Spleen (tissue), 11 donors: ENCODE data around the gene MXD1. TPM values are rescaled to one million over a fixed set of nuclear protein-coding genes. Genes with fewer than 3 reads are reported as not detected.

Experiments
- DNase-seq: peaks from one replicate; pipeline ENCODE4 v3.0.0-alpha.2; 2020
- H3K27ac ChIP-seq, 8 donors: fragments of 200-600 bp; sonication (generic) in 7 of 8; 1 replicate in 4 of 8; 2 replicates in 4 of 8; pipeline versions ENCODE4 v1.5.0 to v1.8.0; 2016 to 2021; ENCODE audit warnings: inconsistent platforms in 4 of 8, mild to moderate bottlenecking in 4 of 8, moderate library complexity in 1 of 8
- H3K27me3 ChIP-seq, 7 donors: fragments of 200-600 bp; sonication (generic) in 6 of 7; replicated peaks in 1 of 7; 1 replicate in 4 of 7; 2 replicates in 3 of 7; pipeline versions ENCODE4 v1.5.0 to v1.8.0; 2016 to 2021; ENCODE audit warnings: inconsistent platforms in 3 of 7, mild to moderate bottlenecking in 1 of 7
- H3K36me3 ChIP-seq, 6 donors: fragments of 200-600 bp; sonication (generic) in 5 of 6; 1 replicate in 4 of 6; 2 replicates in 2 of 6; pipeline versions ENCODE4 v1.5.0 to v1.8.0; 2016 to 2021; ENCODE audit warnings: inconsistent platforms in 2 of 6
- H3K4me1 ChIP-seq, 6 donors: fragments of 200-600 bp; sonication (generic) in 5 of 6; 1 replicate in 3 of 6; 2 replicates in 3 of 6; pipeline versions ENCODE4 v1.5.0 to v1.8.0; 2016 to 2021; ENCODE audit warnings: inconsistent platforms in 3 of 6
- H3K4me3 ChIP-seq, 8 donors: fragments of 200-600 bp; sonication (generic) in 7 of 8; 1 replicate in 4 of 8; 2 replicates in 4 of 8; pipeline versions ENCODE4 v1.5.0 to v1.8.0; 2016 to 2021; ENCODE audit warnings: inconsistent platforms in 4 of 8, mild to moderate bottlenecking in 4 of 8, moderate library complexity in 2 of 8
- H3K9me3 ChIP-seq, 8 donors: fragments of 200-600 bp; sonication (generic) in 7 of 8; 1 replicate in 4 of 8; 2 replicates in 4 of 8; pipeline versions ENCODE4 v1.5.0 to v1.8.0; 2016 to 2021; ENCODE audit warnings: inconsistent platforms in 4 of 8
- CTCF ChIP-seq, 11 experiments: fragments of 200-600 bp in 7 of 11; fragments of 450-650 bp in 4 of 11; sonication (generic) in 4 of 11; IDR thresholded peaks in 8 of 11; conservative IDR thresholded peaks in 3 of 11; 1 replicate in 7 of 11; 2 replicates in 4 of 11; pipeline versions ENCODE4 v1.4.0 to v1.8.0; 2016 to 2021; ENCODE audit warnings: antibody characterized with exemption in 11 of 11, inconsistent platforms in 4 of 11, mild to moderate bottlenecking in 1 of 11
- POLR2A ChIP-seq, 3 donors: fragments of 450-650 bp; IDR thresholded peaks; one replicate each; pipeline ENCODE4 v1.5.1; 2017; ENCODE audit warnings: antibody characterized with exemption in 3 of 3, mild to moderate bottlenecking in 1 of 3
- POLR2AphosphoS5 ChIP-seq, 3 donors: sonication (generic); formaldehyde crosslinking; IDR thresholded peaks; one replicate each; pipeline ENCODE4 v1.5.1; 2017; ENCODE audit warnings: antibody characterized with exemption in 3 of 3
- WGBS, 5 donors: extraction: QIAGEN DNeasy Blood & Tissue Kit in 3 of 5; methylation state at CpG; one replicate each; pipeline versions ENCODE4 v1.1.5 to v1.1.7; 2013 to 2018; 5-methylcytosine and 5-hydroxymethylcytosine counted together
- intact Hi-C: fragments of 100-400 bp; cut with DNase I; formaldehyde crosslinking; loops from one replicate; pipeline ENCODE4 v1.15.0; 2023; ENCODE audit warnings: low total_unique reads
- polyA plus RNA-seq, 3 donors: library from polyadenylated mRNA; stranded (reverse); fragments of 200-250 nt; gene quantifications; one replicate each; pipeline ENCODE4 v1.2.1, GENCODE V29; 2013
- total RNA-seq, 7 donors: library from RNA; depleted of rRNA in 3 of 7; stranded (reverse); fragments of >200 nt in 3 of 7; fragmentation: NEBNext Ultra II Directional in 4 of 7; extraction: Animal tissue kit (Norgen Biotek cat#: 25700) in 4 of 7; gene quantifications; one replicate each; pipeline versions ENCODE4 v1.1.0 to v1.2.1, GENCODE V29; 2016 to 2021
- donor health status: healthy with polysubstance abuse.
- donor health status: DM: no; HTN: no; CAD: no; lungs with moderate emphysema.
- donor health status: DM: no; HTN: no; CAD: no.
- donor health status: Bipolar disorder and iron deficiency.
- donor health status: healthy.
- donor health status: DM: no; HTN: no; CAD: no.
- donor health status: DM: yes; HTN: yes; CAD: no.

The MXD1 gene
- total and polyA plus RNA-seq, 10 donors, result 2.7 to 241 (median 63.8) TPM

GRCh38 chr2:69943843-69944525 is 29.1 kb downstream of the MXD1 start:
- DNase-seq, result no peak
- Histone ChIP-seq H3K4me1 (peaks cover 4 to 67% (median 19%) of the 10 kb centered on the region in 6 donors), H3K4me3 (peak overlapping the region in 1 of 8 donors; percentile 56), H3K9me3 (no peaks in the 10 kb centered on the region), H3K27ac (peak overlapping the region in 7 of 8 donors; percentile 76 to 93 (median 81)), H3K27me3 (peaks cover 0 to 6% (median 0%) of the 10 kb centered on the region in 7 donors), H3K36me3 (peaks cover 0 to 52% (median 40%) of the 10 kb centered on the region in 6 donors)
- TF ChIP-seq POLR2A (IDR thresholded peaks at IDR 0.05) (no peak), POLR2AphosphoS5 (IDR thresholded peaks at IDR 0.05) (no peak), CTCF (IDR thresholded peaks at IDR 0.05 in 8 of 11, conservative IDR thresholded peaks at IDR 0.05 in 3 of 11) (no peak)
- intact Hi-C loops, result no loop called here
- 53 to 76% (median 66%) methylated on average over 9 of the region's 9 CpGs for WGBS, 5 donors

GRCh38 chr2:69944756-69945155 is 29.8 kb downstream of the MXD1 start:
- intact Hi-C loops, result no loop called here

GRCh38 chr2:69945441-69945840 is 30.5 kb downstream of the MXD1 start:
- H3K4me1 ChIP-seq, result peaks cover 4 to 69% (median 19%) of the 10 kb centered on the region in 6 donors
- peak overlapping the region in 1 of 8 donors; percentile 56 for H3K4me3 ChIP-seq
- WGBS, 5 donors, result 44 to 78% (median 61%) methylated on average over 8 of the region's 8 CpGs
- peaks cover 0 to 37% (median 26%) of the 10 kb centered on the region in 6 donors for H3K36me3 ChIP-seq
- intact Hi-C loops, result no loop called here
- H3K27ac ChIP-seq, result peak overlapping the region in 7 of 8 donors; percentile 76 to 93 (median 81)
- TF ChIP-seq CTCF (IDR thresholded peaks at IDR 0.05 in 8 of 11, conservative IDR thresholded peaks at IDR 0.05 in 3 of 11) (no peak), POLR2AphosphoS5 (IDR thresholded peaks at IDR 0.05) (peak; percentile 36 to 68 (median 67)), POLR2A (IDR thresholded peaks at IDR 0.05) (no peak)
- peak; percentile 89 for DNase-seq
- no peaks in the 10 kb centered on the region for H3K9me3 ChIP-seq
- H3K27me3 ChIP-seq, result peaks cover 0 to 6% (median 0%) of the 10 kb centered on the region in 7 donors

More at GRCh38 chr2:69944756-69945155, 29.8 kb downstream of the MXD1 start:
- H3K4me3 ChIP-seq, result peak overlapping the region in 1 of 8 donors; percentile 56
- TF ChIP-seq POLR2AphosphoS5 (IDR thresholded peaks at IDR 0.05) (no peak), CTCF (IDR thresholded peaks at IDR 0.05 in 8 of 11, conservative IDR thresholded peaks at IDR 0.05 in 3 of 11) (no peak), POLR2A (IDR thresholded peaks at IDR 0.05) (no peak)
- H3K27me3 ChIP-seq, result peaks cover 0 to 6% (median 0%) of the 10 kb centered on the region in 7 donors
- H3K36me3 ChIP-seq, result peaks cover 0 to 44% (median 32%) of the 10 kb centered on the region in 6 donors
- peaks cover 4 to 73% (median 19%) of the 10 kb centered on the region in 6 donors for H3K4me1 ChIP-seq
- WGBS, 5 donors, result 92 to 96% (median 94%) methylated on average over 7 of the region's 7 CpGs
- H3K9me3 ChIP-seq, result no peaks in the 10 kb centered on the region
- H3K27ac ChIP-seq, result peak overlapping the region in 7 of 8 donors; percentile 76 to 93 (median 81)
- no peak for DNase-seq

GRCh38 chr2:69945941-69946340 is 31.0 kb downstream of the MXD1 start:
- Histone ChIP-seq H3K27me3 (peaks cover 0 to 6% (median 0%) of the 10 kb centered on the region in 7 donors), H3K36me3 (peaks cover 0 to 32% (median 21%) of the 10 kb centered on the region in 6 donors), H3K27ac (peak overlapping the region in 7 of 8 donors; percentile 76 to 93 (median 81)), H3K9me3 (no peaks in the 10 kb centered on the region), H3K4me3 (peak overlapping the region in 1 of 8 donors; percentile 56), H3K4me1 (peaks cover 4 to 69% (median 19%) of the 10 kb centered on the region in 6 donors)
- TF ChIP-seq POLR2AphosphoS5 (IDR thresholded peaks at IDR 0.05) (no peak), CTCF (IDR thresholded peaks at IDR 0.05 in 8 of 11, conservative IDR thresholded peaks at IDR 0.05 in 3 of 11) (no peak), POLR2A (IDR thresholded peaks at IDR 0.05) (no peak)
- no peak for DNase-seq
- WGBS, 5 donors, result 80 to 94% (median 90%) methylated on average over 8 of the region's 8 CpGs
- intact Hi-C loops, result no loop called here
